GM23338 (cell line): ENCODE data around the gene VMP1. TPM values are rescaled to one million over a fixed set of nuclear protein-coding genes. Genes with fewer than 3 reads are reported as not detected.

Experiments used
- ATAC-seq: fragments of 200-7000 bp; cut with Tn5 transposase; 3 replicates; pipeline ENCODE4 v1.9.1; 2020
- DNase-seq: peaks from one replicate; pipeline ENCODE4 v3.0.0-alpha.2; 2015; ENCODE audit warnings: low spot score
- H2AFZ ChIP-seq: fragments of 200-600 bp; sonication (generic); 2 replicates; pipeline ENCODE4 v1.8.0; 2016; ENCODE audit warnings: antibody characterized with exemption, mild to moderate bottlenecking, moderate library complexity
- H3F3A ChIP-seq: fragments of 200-600 bp; sonication (generic); replicated peaks from 2 replicates; pipeline ENCODE4 v1.8.0; 2017; ENCODE audit warnings: antibody characterized with exemption, mixed run types, low read depth
- H3K27ac ChIP-seq: fragments of 200-600 bp; sonication (generic); 2 replicates; pipeline ENCODE4 v1.6.1; 2016; ENCODE audit warnings: low read depth
- H3K27me3 ChIP-seq: fragments of 200-600 bp; sonication (generic); 2 replicates; pipeline ENCODE4 v1.8.0; 2016; ENCODE audit warnings: mild to moderate bottlenecking, mixed run types, moderate library complexity; ENCODE audit not compliant: insufficient read depth
- H3K36me3 ChIP-seq: fragments of 200-600 bp; sonication (generic); 2 replicates; pipeline ENCODE4 v1.8.0; 2016; ENCODE audit warnings: mild to moderate bottlenecking; ENCODE audit not compliant: insufficient read depth
- H3K4me1 ChIP-seq: fragments of 200-600 bp; sonication (generic); 2 replicates; pipeline ENCODE4 v1.8.0; 2016; ENCODE audit warnings: mild to moderate bottlenecking, moderate library complexity; ENCODE audit not compliant: insufficient read depth
- H3K4me2 ChIP-seq: fragments of 200-600 bp; sonication (generic); 2 replicates; pipeline ENCODE4 v1.7.1; 2017; ENCODE audit warnings: mixed run types
- H3K4me3 ChIP-seq: fragments of 200-600 bp; sonication (generic); 2 replicates; pipeline ENCODE4 v1.6.1; 2016; ENCODE audit warnings: mixed run types
- H3K79me2 ChIP-seq: fragments of 200-600 bp; sonication (generic); replicated peaks from 2 replicates; pipeline ENCODE4 v1.8.0; 2017; ENCODE audit warnings: mild to moderate bottlenecking; ENCODE audit not compliant: insufficient read depth
- H3K9me2 ChIP-seq: fragments of 200-600 bp; sonication (generic); 2 replicates; pipeline ENCODE4 v1.8.0; 2017; ENCODE audit not compliant: insufficient read depth
- H4K20me1 ChIP-seq: fragments of 200-600 bp; sonication (generic); replicated peaks from 2 replicates; pipeline ENCODE4 v1.8.0; 2017; ENCODE audit warnings: mild to moderate bottlenecking; ENCODE audit not compliant: insufficient read depth
- H3K27ac Mint-ChIP-seq: 2 replicates; pipeline ENCODE4 v1.8.0; 2020; ENCODE audit warnings: inconsistent platforms, mild to moderate bottlenecking, moderate library complexity, mixed read lengths
- H3K27me3 Mint-ChIP-seq: 3 replicates; pipeline ENCODE4 v1.8.0; 2022; ENCODE audit warnings: low read depth, mild to moderate bottlenecking, moderate library complexity, mixed read lengths, inconsistent platforms; ENCODE audit not compliant: insufficient read depth, poor library complexity
- H3K36me3 Mint-ChIP-seq: 3 replicates; pipeline ENCODE4 v1.8.0; 2021; ENCODE audit warnings: low read depth, mild to moderate bottlenecking, inconsistent platforms, moderate library complexity, mixed read lengths
- H3K4me1 Mint-ChIP-seq: 3 replicates; pipeline ENCODE4 v1.8.0; 2020; ENCODE audit warnings: mild to moderate bottlenecking, inconsistent platforms, mixed read lengths
- H3K4me3 Mint-ChIP-seq: 3 replicates; pipeline ENCODE4 v1.8.0; 2021; ENCODE audit warnings: moderate library complexity, mild to moderate bottlenecking, inconsistent platforms, mixed read lengths
- H3K9me3 Mint-ChIP-seq: 3 replicates; pipeline ENCODE4 v1.8.0; 2020; ENCODE audit warnings: moderate library complexity, mild to moderate bottlenecking, inconsistent platforms, mixed read lengths
- CREB1 ChIP-seq: fragments of 250-450 bp; sonication (Bioruptor Pico); IDR thresholded peaks from 2 replicates; pipeline ENCODE4 v1.5.0; 2020; ENCODE audit warnings: low read depth, mild to moderate bottlenecking, moderate library complexity
- CTCF ChIP-seq, 2 experiments: fragments of 200-600 bp in 1 of 2; sonication (generic) in 1 of 2; conservative IDR thresholded peaks; 2 replicates each; pipeline versions ENCODE4 v1.5.1 to v1.6.1; 2016 to 2017; ENCODE audit warnings: antibody characterized with exemption in 2 of 2, low read depth in 2 of 2, mild to moderate bottlenecking in 2 of 2, moderate library complexity in 1 of 2
- ETS1 ChIP-seq: IDR thresholded peaks from 2 replicates; pipeline ENCODE4 v1.6.1; 2016; ENCODE audit warnings: antibody characterized with exemption
- EZH2 ChIP-seq: fragments of 200-600 bp; sonication (generic); IDR thresholded peaks from one replicate; pipeline ENCODE4 v1.8.0; 2017; ENCODE audit warnings: antibody characterized with exemption, mild to moderate bottlenecking, low read depth; ENCODE audit not compliant: unreplicated experiment
- EZH2phosphoT487 ChIP-seq: fragments of 200-600 bp; sonication (generic); IDR thresholded peaks from one replicate; pipeline ENCODE4 v1.8.1; 2018; ENCODE audit warnings: antibody characterized with exemption; ENCODE audit not compliant: unreplicated experiment
- JUNB ChIP-seq: IDR thresholded peaks from one replicate; pipeline ENCODE4 v1.6.1; 2016; ENCODE audit warnings: antibody characterized with exemption; ENCODE audit not compliant: unreplicated experiment
- NANOG ChIP-seq: IDR thresholded peaks from 2 replicates; pipeline ENCODE4 v1.6.1; 2016; ENCODE audit warnings: antibody characterized with exemption, borderline replicate concordance
- POLR2AphosphoS5 ChIP-seq: IDR thresholded peaks from 2 replicates; pipeline ENCODE4 v1.6.1; 2016; ENCODE audit warnings: antibody characterized with exemption, low read depth
- REST ChIP-seq: IDR thresholded peaks from one replicate; pipeline ENCODE4 v1.6.1; 2018; ENCODE audit warnings: antibody characterized with exemption; ENCODE audit not compliant: unreplicated experiment
- STAT1 ChIP-seq: IDR thresholded peaks from one replicate; pipeline ENCODE4 v1.6.1; 2016; ENCODE audit warnings: antibody characterized with exemption; ENCODE audit not compliant: unreplicated experiment
- polyA plus RNA-seq: library from polyadenylated mRNA; unstranded; fragments of >200 nt; fragmentation: Nextera tagmentation; extraction: Ambion mirVana; gene quantifications from 2 replicates; pipeline ENCODE4 v1.2.1, GENCODE V29; 2016
- total RNA-seq: library from RNA; depleted of rRNA; stranded (reverse); fragments of >200 nt; shearing (Covaris generic); gene quantifications from 2 replicates; pipeline ENCODE4 v1.2.3, GENCODE V29; 2014

VMP1 gene
- total and polyA plus RNA-seq, 2 experiments from 2014 or later, result 70.1 to 112 TPM

GRCh38 chr17:59846394-59847165 is 139.1 kb downstream of the VMP1 start:
- Histone ChIP-seq H3K9me2 (no peaks in the 10 kb centered on the region), H3K4me2 (0 out of 2 replicates have a peak overlapping the region, but pooled peaks have one; percentile 27), H3K27ac (peak overlapping the region; percentile 65), H3K4me3 (no peak overlapping the region), H3K79me2 (peaks cover 7% of the 10 kb centered on the region), H4K20me1 (no peaks in the 10 kb centered on the region), H3K36me3 (no peaks in the 10 kb centered on the region), H3K4me1 (peaks cover 17% of the 10 kb centered on the region), H3F3A (no peaks in the 10 kb centered on the region), H2AFZ (no peak overlapping the region), H3K27me3 (no peaks in the 10 kb centered on the region)
- peak; percentile 62 for DNase-seq
- Mint-ChIP-seq H3K4me1 (peaks cover 45% of the 10 kb centered on the region), H3K9me3 (peaks cover 4% of the 10 kb centered on the region; the same call in 2 of the 3 replicates), H3K36me3 (peaks cover 19% of the 10 kb centered on the region), H3K4me3 (no peak overlapping the region), H3K27me3 (peaks cover 41% of the 10 kb centered on the region), H3K27ac (peak overlapping the region; percentile 75)
- peak; percentile 7 for ATAC-seq
- no peak for TF ChIP-seq STAT1
- no peak for TF ChIP-seq EZH2
- TF ChIP-seq EZH2phosphoT487, result no peak
- no peak for TF ChIP-seq REST
- no peak for TF ChIP-seq POLR2AphosphoS5
- TF ChIP-seq CREB1 (CRISPR knock-in tag), result no peak
- no peak for TF ChIP-seq NANOG
- no peak for TF ChIP-seq CTCF (conservative IDR thresholded peaks at IDR 0.05; ENCODE audit: low read depth in 2 of 2)
- no peak for TF ChIP-seq JUNB

- Histone ChIP-seq H3K27me3 (no peaks in the 10 kb centered on the region), H3K4me2 (no peak overlapping the region), H2AFZ (no peak overlapping the region), H3K79me2 (no peaks in the 10 kb centered on the region), H3K36me3 (no peaks in the 10 kb centered on the region), H3K4me1 (peaks cover 17% of the 10 kb centered on the region), H4K20me1 (no peaks in the 10 kb centered on the region), H3K27ac (no peak overlapping the region), H3K4me3 (no peak overlapping the region), H3K9me2 (peaks cover 5% of the 10 kb centered on the region; the same call in 1 of the 2 replicates), H3F3A (no peaks in the 10 kb centered on the region)
- H3K4me1 Mint-ChIP-seq, result peaks cover 42% of the 10 kb centered on the region
- DNase-seq (no peak), ATAC-seq (no peak)
- H3K4me3 Mint-ChIP-seq, result no peak overlapping the region
- H3K9me3 Mint-ChIP-seq, result no peaks in the 10 kb centered on the region; the same call in 2 of the 3 replicates
- peaks cover 32% of the 10 kb centered on the region for H3K27me3 Mint-ChIP-seq
- peaks cover 1% of the 10 kb centered on the region; the same call in 2 of the 3 replicates for H3K36me3 Mint-ChIP-seq
- H3K27ac Mint-ChIP-seq, result no peak overlapping the region
- TF ChIP-seq STAT1, result no peak
- no peak for TF ChIP-seq REST
- no peak for TF ChIP-seq CTCF (conservative IDR thresholded peaks at IDR 0.05; ENCODE audit: low read depth in 2 of 2)
- no peak for TF ChIP-seq EZH2
- TF ChIP-seq EZH2phosphoT487, result no peak
- TF ChIP-seq POLR2AphosphoS5, result no peak
- no peak for TF ChIP-seq JUNB
- TF ChIP-seq ETS1, result no peak
Measured at GRCh38 chr17:59848385-59848668, 140.9 kb downstream of the VMP1 start.
